ENCODE results near the gene SRBD1.

DNA sequence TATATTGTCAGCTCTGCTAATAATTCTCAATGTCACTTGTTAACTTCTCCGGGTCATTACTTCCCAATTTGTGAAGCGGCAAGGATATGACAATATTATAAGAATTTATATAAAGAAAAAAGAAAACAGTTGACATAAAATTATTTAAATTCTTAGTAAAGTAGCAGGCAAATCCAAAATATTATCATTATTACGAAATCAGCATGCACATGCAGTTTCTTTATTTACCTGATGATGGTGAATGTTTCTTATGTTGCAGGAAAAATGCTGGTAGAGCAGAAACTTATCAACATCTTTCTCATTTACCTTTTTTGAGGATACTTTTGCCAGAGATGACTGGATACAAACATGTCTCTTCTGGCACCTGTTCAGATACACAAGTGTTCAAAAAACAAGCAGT is 38.1 kb downstream of the SRBD1 start:
- TF ChIP-seq GATA3 (IDR thresholded peaks at IDR 0.05; ENCODE audit: low read depth, low read length) (no peak), GATA2 (IDR thresholded peaks at IDR 0.05; ENCODE audit: low read depth, low read length) (no peak)
